ENCODE results near the gene ATP2A2.

GRCh38 chr12:110355073-110355472 lies 74.0 kb downstream of the ATP2A2 start:
- TF ChIP-seq POLR2A (IDR thresholded peaks at IDR 0.05; ENCODE audit: extremely low read depth, insufficient read length) (no peak), CTCF (IDR thresholded peaks at IDR 0.05; ENCODE audit: low read depth, low read length) (peak; percentile 88), MYC (IDR thresholded peaks at IDR 0.05; ENCODE audit: low read depth, low read length) (no peak)
